Loucy (cell line): ENCODE data around the gene MAD1L1.

ENCODE experiments used
- H2AFZ ChIP-seq: fragments of 200-600 bp; sonication (generic); 2 replicates; pipeline ENCODE4 v1.6.0; 2016; ENCODE audit warnings: antibody characterized with exemption, mild to moderate bottlenecking, low read length, moderate library complexity
- H3F3A ChIP-seq: fragments of 200-600 bp; 2 replicates; pipeline ENCODE4 v1.6.0; 2016; ENCODE audit warnings: antibody characterized with exemption, low read depth, mild to moderate bottlenecking
- H3K27me3 ChIP-seq: fragments of 200-600 bp; sonication (generic); 2 replicates; pipeline ENCODE4 v1.6.1; 2014; ENCODE audit warnings: low read length, mild to moderate bottlenecking; ENCODE audit not compliant: insufficient read depth, poor library complexity, severe bottlenecking
- H3K36me3 ChIP-seq: fragments of 200-600 bp; sonication (generic); 2 replicates; pipeline ENCODE4 v1.6.1; 2016; ENCODE audit warnings: low read length; ENCODE audit not compliant: insufficient read depth
- H3K4me1 ChIP-seq: fragments of 200-600 bp; sonication (generic); 2 replicates; pipeline ENCODE4 v1.5.1; 2014; ENCODE audit warnings: low read length, mild to moderate bottlenecking; ENCODE audit not compliant: insufficient read depth, poor library complexity, severe bottlenecking
- H3K4me2 ChIP-seq: fragments of 200-600 bp; sonication (generic); 2 replicates; pipeline ENCODE4 v1.6.0; 2014; ENCODE audit warnings: antibody characterized with exemption, low read length, low read depth, mild to moderate bottlenecking; ENCODE audit not compliant: poor library complexity, severe bottlenecking
- H3K4me3 ChIP-seq: fragments of 200-600 bp; sonication (generic); 2 replicates; pipeline ENCODE4 v1.5.1; 2014; ENCODE audit warnings: low read length, mild to moderate bottlenecking, mixed read lengths; ENCODE audit not compliant: poor library complexity, severe bottlenecking
- H3K79me2 ChIP-seq: fragments of 200-600 bp; sonication (generic); 2 replicates; pipeline ENCODE4 v1.6.1; 2014; ENCODE audit warnings: low read length; ENCODE audit not compliant: insufficient read depth
- H3K9ac ChIP-seq: fragments of 200-600 bp; sonication (generic); 2 replicates; pipeline ENCODE4 v1.6.0; 2014; ENCODE audit warnings: mild to moderate bottlenecking, low read depth, low read length, moderate library complexity; ENCODE audit not compliant: poor library complexity, severe bottlenecking
- H3K9me2 ChIP-seq: fragments of 200-600 bp; sonication (generic); replicated peaks from 2 replicates; pipeline ENCODE4 v1.6.1; 2016; ENCODE audit warnings: low read depth, low read length, mixed read lengths
- H3K9me3 ChIP-seq: fragments of 200-600 bp; sonication (generic); 2 replicates; pipeline ENCODE4 v1.6.1; 2014; ENCODE audit warnings: mild to moderate bottlenecking, antibody characterized with exemption, low read length, low read depth; ENCODE audit not compliant: insufficient read depth
- H4K20me1 ChIP-seq: fragments of 200-600 bp; sonication (generic); 2 replicates; pipeline ENCODE4 v1.6.0; 2014; ENCODE audit warnings: antibody characterized with exemption, low read length, mild to moderate bottlenecking; ENCODE audit not compliant: insufficient read depth, poor library complexity, severe bottlenecking
- CTCF ChIP-seq: fragments of 200-600 bp; sonication (generic); conservative IDR thresholded peaks from 2 replicates; pipeline ENCODE4 v1.5.1; 2014; ENCODE audit warnings: mild to moderate bottlenecking, antibody characterized with exemption, low read length
- EZH2phosphoT487 ChIP-seq: fragments of 200-600 bp; IDR thresholded peaks from 2 replicates; pipeline ENCODE4 v1.6.1; 2018; ENCODE audit warnings: antibody characterized with exemption, mild to moderate bottlenecking, moderate library complexity, borderline replicate concordance

Gene MAD1L1

DNA sequence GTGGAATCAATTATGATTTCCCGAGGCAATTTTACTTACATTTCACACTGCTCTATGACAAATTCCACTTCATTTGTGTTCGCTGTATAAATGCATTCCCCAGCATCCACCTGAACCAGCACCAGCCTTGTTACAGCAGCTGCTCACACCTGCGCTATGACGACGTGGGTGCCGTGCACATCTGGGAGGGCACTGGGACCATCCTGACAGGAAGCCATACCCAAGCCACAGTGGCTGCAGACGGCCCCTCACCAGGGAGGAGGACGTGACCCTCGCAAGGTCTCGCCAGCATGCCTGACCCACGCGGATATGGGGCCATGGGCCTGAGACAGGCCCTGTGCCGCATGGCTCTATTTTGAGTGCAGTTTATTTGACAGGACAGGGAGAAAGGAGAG, 201.3 kb downstream of the MAD1L1 start:
- Histone ChIP-seq H3K4me2 (peak overlapping the region; percentile 37), H3K4me3 (no peak overlapping the region), H4K20me1 (no peaks in the 10 kb centered on the region), H3K9me3 (peaks cover 6% of the 10 kb centered on the region; the same call in 1 of the 2 replicates), H3K4me1 (peaks cover 17% of the 10 kb centered on the region), H2AFZ (no peak overlapping the region), H3K36me3 (peaks cover 4% of the 10 kb centered on the region; the same call in 1 of the 2 replicates), H3K9ac (no peak overlapping the region), H3K79me2 (peaks cover 36% of the 10 kb centered on the region; the same call in 1 of the 2 replicates), H3F3A (no peaks in the 10 kb centered on the region), H3K9me2 (no peaks in the 10 kb centered on the region), H3K27me3 (no peaks in the 10 kb centered on the region)
- TF ChIP-seq EZH2phosphoT487 (no peak), CTCF (no peak)

DNA sequence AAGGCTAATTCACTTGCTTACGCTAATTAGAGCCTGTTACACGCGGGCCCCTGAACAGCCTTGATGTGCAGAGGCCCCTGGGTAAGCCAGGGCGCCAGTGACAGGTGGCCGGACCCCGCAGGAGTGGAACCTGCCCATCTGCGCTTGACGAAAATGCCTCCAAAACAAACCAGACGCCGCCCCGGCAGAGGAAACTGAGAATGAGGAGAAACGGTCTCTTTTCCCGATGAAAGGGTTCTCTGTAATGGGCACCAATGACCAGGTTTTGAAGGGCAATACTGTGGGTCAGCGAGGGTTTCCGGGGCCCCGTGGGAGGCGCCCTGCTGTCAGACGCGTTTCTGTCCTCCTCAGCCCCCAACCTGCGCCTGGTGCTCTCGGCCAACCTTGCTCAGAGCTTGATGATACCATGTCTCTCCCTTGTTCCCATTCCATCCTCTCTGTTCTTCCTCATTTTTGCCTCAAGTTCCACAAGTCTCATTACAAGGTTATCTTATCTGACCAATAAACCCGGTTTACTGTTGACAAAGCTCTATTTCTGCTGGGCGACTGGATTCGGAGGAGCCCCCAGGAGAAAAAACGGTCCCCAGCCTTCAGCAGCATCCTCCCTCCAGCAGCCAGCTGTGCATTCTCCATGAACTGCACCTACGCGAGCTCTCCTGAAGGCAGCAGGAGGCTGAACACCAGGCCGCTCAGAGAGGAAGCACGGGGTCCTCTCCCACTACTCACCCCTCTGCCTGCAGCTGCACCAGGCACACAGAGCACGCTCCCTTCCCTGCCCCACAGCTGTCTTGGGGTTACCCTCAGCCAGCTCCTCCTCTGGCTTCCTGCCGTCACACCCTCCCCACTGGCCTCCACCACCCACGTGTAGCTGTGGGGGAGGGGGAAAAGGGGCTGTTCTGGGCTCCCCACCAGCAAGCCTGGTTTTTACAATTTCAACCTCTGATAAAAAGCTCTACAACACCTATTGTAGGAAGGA, 202.0 kb downstream of the MAD1L1 start:
- no peaks in the 10 kb centered on the region for H3F3A ChIP-seq
- H3K4me1 ChIP-seq: peaks cover 17% of the 10 kb centered on the region
- no peak for TF ChIP-seq EZH2phosphoT487
- TF ChIP-seq CTCF: no peak
- no peak overlapping the region for H3K4me3 ChIP-seq
- peak overlapping the region; percentile 37 for H3K4me2 ChIP-seq
- no peaks in the 10 kb centered on the region for H3K9me2 ChIP-seq
- H2AFZ ChIP-seq: no peak overlapping the region
- no peak overlapping the region for H3K9ac ChIP-seq
- peaks cover 4% of the 10 kb centered on the region; the same call in 1 of the 2 replicates for H3K36me3 ChIP-seq
- peaks cover 6% of the 10 kb centered on the region; the same call in 1 of the 2 replicates for H3K9me3 ChIP-seq
- no peaks in the 10 kb centered on the region for H4K20me1 ChIP-seq
- H3K79me2 ChIP-seq: peaks cover 38% of the 10 kb centered on the region; the same call in 1 of the 2 replicates
- H3K27me3 ChIP-seq: no peaks in the 10 kb centered on the region

DNA sequence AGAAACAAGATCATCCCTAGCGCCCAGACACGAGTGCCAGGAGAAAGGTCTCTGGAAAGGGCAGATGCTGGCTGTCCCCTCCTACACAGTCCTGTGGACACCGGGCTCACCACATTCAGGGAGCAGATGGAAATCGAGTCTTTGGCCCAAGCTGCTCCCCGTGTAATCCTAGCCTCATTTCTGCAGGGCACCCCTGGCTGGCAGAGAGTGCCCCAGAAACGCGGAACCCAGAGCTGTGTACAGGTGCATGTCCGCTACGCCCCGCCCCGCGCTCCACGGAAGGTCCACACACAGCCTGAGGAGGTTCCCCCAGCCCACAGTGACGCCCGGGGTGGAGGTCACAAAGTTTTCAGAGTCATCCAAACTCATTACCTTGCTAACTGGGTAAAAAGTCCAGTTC, 202.8 kb downstream of the MAD1L1 start:
- Histone ChIP-seq H3K9ac (no peak overlapping the region), H3K4me2 (no peak overlapping the region), H4K20me1 (no peaks in the 10 kb centered on the region), H3F3A (no peaks in the 10 kb centered on the region), H2AFZ (no peak overlapping the region), H3K9me3 (peaks cover 12% of the 10 kb centered on the region; the same call in 1 of the 2 replicates), H3K27me3 (no peaks in the 10 kb centered on the region), H3K4me3 (no peak overlapping the region), H3K9me2 (no peaks in the 10 kb centered on the region), H3K36me3 (peaks cover 4% of the 10 kb centered on the region; the same call in 1 of the 2 replicates), H3K79me2 (peaks cover 38% of the 10 kb centered on the region; the same call in 1 of the 2 replicates), H3K4me1 (peaks cover 17% of the 10 kb centered on the region)
- TF ChIP-seq EZH2phosphoT487 (no peak), CTCF (no peak)
